Limb (tissue), 2 donors: ENCODE data around the gene RGS12.
A peak's percentile ranks its signal among the peaks of the same experiment; 100 is the strongest.

ENCODE experiments used
- DNase-seq, 2 donors: peaks; one replicate each; pipeline ENCODE4 v3.0.0-alpha.2; 2016; ENCODE audit errors: extremely low spot score in 2 of 2

Gene RGS12

GRCh38 chr4:3307486-3307885 is 14.7 kb downstream of the RGS12 start:
- DNase-seq, result peak in 1 of 2 donors; percentile 34

- peak in 1 of 2 donors; percentile 33 for DNase-seq
These were observed 15.2 kb downstream of the RGS12 start for GRCh38 chr4:3307891-3308575.

- peak in 1 of 2 donors; percentile 18 for DNase-seq
These were observed 15.9 kb downstream of the RGS12 start for GRCh38 chr4:3308691-3309090.

GRCh38 chr4:3310301-3311094 is 17.7 kb downstream of the RGS12 start:
- DNase-seq, result no peak

GRCh38 chr4:3311095-3311372 is 18.2 kb downstream of the RGS12 start:
- no peak for DNase-seq

- DNase-seq, result peak in 1 of 2 donors; percentile 14
These were observed 18.8 kb downstream of the RGS12 start for GRCh38 chr4:3311489-3312171.

GRCh38 chr4:3312362-3312761 is 19.5 kb downstream of the RGS12 start:
- DNase-seq, result no peak

- DNase-seq, result no peak
These were observed 20.3 kb downstream of the RGS12 start for GRCh38 chr4:3313139-3313538.

- DNase-seq, result peak in 1 of 2 donors; percentile 31
These were observed 20.9 kb downstream of the RGS12 start for GRCh38 chr4:3313556-3314228.

- peak in 1 of 2 donors; percentile 12 for DNase-seq
These were observed 22.0 kb downstream of the RGS12 start for GRCh38 chr4:3314706-3315260.

GRCh38 chr4:3315566-3315965 is 22.7 kb downstream of the RGS12 start:
- peak in 1 of 2 donors; percentile 11 for DNase-seq

GRCh38 chr4:3316146-3316545 is 23.3 kb downstream of the RGS12 start:
- DNase-seq, result peak in 1 of 2 donors; percentile 20

- peak in 1 of 2 donors; percentile 19 for DNase-seq
These were observed 24.3 kb downstream of the RGS12 start for GRCh38 chr4:3317011-3317655.

- DNase-seq, result peak in 1 of 2 donors; percentile 13
These were observed 24.9 kb downstream of the RGS12 start for GRCh38 chr4:3317656-3318211.

- DNase-seq, result peak in 1 of 2 donors; percentile 22
These were observed 25.8 kb downstream of the RGS12 start for GRCh38 chr4:3318561-3319021.

GRCh38 chr4:3320361-3321023 is 27.7 kb downstream of the RGS12 start:
- peak in 1 of 2 donors; percentile 19 for DNase-seq

GRCh38 chr4:3321295-3321889 is 28.6 kb downstream of the RGS12 start:
- DNase-seq, result peak in 1 of 2 donors; percentile 38

GRCh38 chr4:3322059-3322550 is 29.3 kb downstream of the RGS12 start:
- peak in 1 of 2 donors; percentile 43 for DNase-seq

GRCh38 chr4:3323071-3323481 is 30.3 kb downstream of the RGS12 start:
- peak in 1 of 2 donors; percentile 19 for DNase-seq
